Lower lobe of right lung (tissue), 2 donors: ENCODE results near the gene PALM. TPM values are rescaled to one million over a fixed set of nuclear protein-coding genes. Genes with fewer than 3 reads are reported as not detected.
A peak's percentile ranks its signal among the peaks of the same experiment; 100 is the strongest.
"Not testable (repeated sequence)": the region's sequence is repeated elsewhere in the genome, so short reads cannot be mapped to it uniquely, and the experiment has no call there.

ENCODE experiments used
- ATAC-seq, 2 donors: fragments of 200-7000 bp; cut with Tn5 transposase; one replicate each; pipeline ENCODE4 v1.9.1; 2020 to 2022; ENCODE audit warnings: mild to moderate bottlenecking in 2 of 2, moderate library complexity in 2 of 2
- DNase-seq: peaks from one replicate; pipeline ENCODE4 v3.0.0-alpha.2; 2020
- H3K27ac ChIP-seq: fragments of 200-600 bp; one replicate; pipeline ENCODE4 v1.8.0; 2022
- H3K27me3 ChIP-seq: fragments of 200-600 bp; one replicate; pipeline ENCODE4 v1.8.0; 2022; ENCODE audit warnings: low read depth
- H3K36me3 ChIP-seq: fragments of 200-600 bp; one replicate; pipeline ENCODE4 v1.8.0; 2022; ENCODE audit warnings: mild to moderate bottlenecking
- H3K4me1 ChIP-seq: fragments of 200-600 bp; one replicate; pipeline ENCODE4 v1.8.0; 2022
- H3K4me3 ChIP-seq: fragments of 200-600 bp; one replicate; pipeline ENCODE4 v1.8.0; 2022; ENCODE audit warnings: mild to moderate bottlenecking
- H3K9me3 ChIP-seq: fragments of 200-600 bp; one replicate; pipeline ENCODE4 v1.8.0; 2022
- intact Hi-C: fragments of 100-400 bp; cut with DNase I; formaldehyde crosslinking; loops from one replicate; pipeline ENCODE4 v1.11.0; 2022
- total RNA-seq: library from RNA; stranded (reverse); fragmentation: NEBNext Ultra II Directional; extraction: Animal tissue kit (Norgen Biotek cat#: 25700); gene quantifications from one replicate; pipeline ENCODE4 v1.2.1, GENCODE V29; 2021
- TF ChIP-seq, protein P1 (sequence below): fragments of 200-600 bp; IDR thresholded peaks from one replicate; pipeline ENCODE4 v1.8.0; 2022; ENCODE audit warnings: antibody characterized with exemption, mild to moderate bottlenecking
- donor health status: DM: no; HTN: yes; CAD: no; lungs with severe emphysema.

PALM gene
- total RNA-seq, 1 donor from 2014 or later = 37.0 TPM

DNA sequence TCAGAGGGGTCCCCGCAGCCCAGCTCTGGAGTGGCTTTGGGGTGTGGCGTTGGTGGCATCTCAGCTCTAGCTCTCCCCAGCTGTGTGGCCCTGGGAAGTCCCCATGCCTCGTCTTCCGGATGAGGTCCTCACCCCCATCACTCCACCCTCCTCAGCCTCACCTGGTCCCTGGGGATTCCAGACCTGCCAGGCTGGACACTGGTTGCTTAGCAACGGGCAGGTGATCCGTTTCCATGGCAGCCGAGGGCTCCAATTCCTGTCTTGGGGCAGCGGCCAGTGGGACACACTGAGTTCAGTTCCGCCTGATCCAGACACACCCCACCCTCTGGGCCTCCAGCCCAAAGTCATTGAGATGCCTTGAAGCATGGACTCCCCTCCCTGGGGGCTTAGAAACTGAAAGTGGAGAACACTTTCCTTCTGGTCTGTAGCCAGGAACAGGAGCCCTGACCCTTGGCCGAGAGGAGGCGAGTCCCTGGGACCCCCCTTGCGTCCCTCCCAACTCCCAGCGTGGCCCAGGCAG is 34.5 kb downstream of the PALM start:
- peak; percentile 20 to 47 for ATAC-seq
- DNase-seq = peak; percentile 72
- Histone ChIP-seq H3K36me3 (peaks cover 7% of the 10 kb centered on the region), H3K27ac (no peak overlapping the region), H3K4me1 (no peaks in the 10 kb centered on the region), H3K9me3 (peaks cover 7% of the 10 kb centered on the region), H3K4me3 (no peak overlapping the region), H3K27me3 (no peaks in the 10 kb centered on the region)
- intact Hi-C loops = no loop called here
- TF ChIP-seq, protein P1, sequence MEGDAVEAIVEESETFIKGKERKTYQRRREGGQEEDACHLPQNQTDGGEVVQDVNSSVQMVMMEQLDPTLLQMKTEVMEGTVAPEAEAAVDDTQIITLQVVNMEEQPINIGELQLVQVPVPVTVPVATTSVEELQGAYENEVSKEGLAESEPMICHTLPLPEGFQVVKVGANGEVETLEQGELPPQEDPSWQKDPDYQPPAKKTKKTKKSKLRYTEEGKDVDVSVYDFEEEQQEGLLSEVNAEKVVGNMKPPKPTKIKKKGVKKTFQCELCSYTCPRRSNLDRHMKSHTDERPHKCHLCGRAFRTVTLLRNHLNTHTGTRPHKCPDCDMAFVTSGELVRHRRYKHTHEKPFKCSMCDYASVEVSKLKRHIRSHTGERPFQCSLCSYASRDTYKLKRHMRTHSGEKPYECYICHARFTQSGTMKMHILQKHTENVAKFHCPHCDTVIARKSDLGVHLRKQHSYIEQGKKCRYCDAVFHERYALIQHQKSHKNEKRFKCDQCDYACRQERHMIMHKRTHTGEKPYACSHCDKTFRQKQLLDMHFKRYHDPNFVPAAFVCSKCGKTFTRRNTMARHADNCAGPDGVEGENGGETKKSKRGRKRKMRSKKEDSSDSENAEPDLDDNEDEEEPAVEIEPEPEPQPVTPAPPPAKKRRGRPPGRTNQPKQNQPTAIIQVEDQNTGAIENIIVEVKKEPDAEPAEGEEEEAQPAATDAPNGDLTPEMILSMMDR = no peak

DNA sequence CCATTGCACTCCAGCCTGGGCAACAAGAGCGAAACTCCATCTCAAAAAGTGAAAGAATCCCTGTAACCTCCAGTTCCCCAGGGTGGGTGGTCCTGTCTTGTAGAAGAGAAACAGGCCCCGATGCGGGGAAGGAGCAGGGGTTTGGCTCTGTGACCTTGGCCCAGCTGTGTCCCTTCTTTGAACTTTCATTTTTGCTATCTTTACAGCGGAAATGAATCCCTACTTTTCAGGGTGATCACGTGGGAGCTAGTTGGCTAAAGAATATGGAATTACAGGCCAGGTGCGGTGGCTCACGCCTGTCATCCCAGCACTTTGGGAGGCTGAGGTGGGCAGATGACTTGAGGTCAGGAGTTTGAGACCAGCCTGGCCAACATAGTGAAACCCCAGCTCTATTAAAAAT is 36.4 kb downstream of the PALM start:
- DNase-seq = not testable (repeated sequence)

DNA sequence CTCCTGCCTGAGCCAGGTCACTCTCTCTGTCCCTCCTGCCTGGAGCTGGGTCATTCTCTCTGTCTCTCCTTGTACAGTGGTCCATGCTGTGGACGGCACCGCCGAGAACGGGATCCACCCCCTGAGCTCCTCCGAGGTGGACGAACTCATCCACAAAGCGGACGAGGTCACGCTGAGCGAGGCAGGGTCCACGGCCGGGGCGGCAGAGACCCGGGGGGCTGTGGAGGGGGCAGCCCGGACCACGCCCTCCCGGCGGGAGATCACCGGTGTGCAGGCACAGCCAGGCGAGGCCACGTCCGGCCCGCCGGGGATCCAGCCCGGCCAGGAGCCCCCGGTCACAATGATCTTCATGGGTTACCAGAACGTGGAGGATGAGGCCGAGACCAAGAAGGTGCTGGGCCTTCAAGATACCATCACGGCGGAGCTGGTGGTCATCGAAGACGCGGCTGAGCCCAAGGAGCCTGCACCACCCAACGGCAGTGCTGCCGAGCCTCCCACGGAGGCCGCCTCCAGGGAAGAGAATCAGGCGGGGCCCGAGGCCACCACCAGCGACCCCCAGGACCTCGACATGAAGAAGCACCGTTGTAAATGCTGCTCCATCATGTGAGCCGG is 37.6 kb downstream of the PALM start:
- ATAC-seq (no peak), DNase-seq (no peak)
- H3K27ac ChIP-seq = no peak overlapping the region
- intact Hi-C loops = no loop called here
- H3K4me3 ChIP-seq = no peak overlapping the region
- peaks cover 7% of the 10 kb centered on the region for H3K9me3 ChIP-seq
- H3K27me3 ChIP-seq = no peaks in the 10 kb centered on the region
- H3K36me3 ChIP-seq = no peaks in the 10 kb centered on the region
- TF ChIP-seq, protein P1 = no peak
- H3K4me1 ChIP-seq = no peaks in the 10 kb centered on the region

More for the DNA sequence above, 36.4 kb downstream of the PALM start:
- H3K27ac ChIP-seq, H3K4me1 ChIP-seq, ATAC-seq, H3K27me3 ChIP-seq, intact Hi-C loops, H3K36me3 ChIP-seq, H3K4me3 ChIP-seq, H3K9me3 ChIP-seq: not testable (repeated sequence)

DNA sequence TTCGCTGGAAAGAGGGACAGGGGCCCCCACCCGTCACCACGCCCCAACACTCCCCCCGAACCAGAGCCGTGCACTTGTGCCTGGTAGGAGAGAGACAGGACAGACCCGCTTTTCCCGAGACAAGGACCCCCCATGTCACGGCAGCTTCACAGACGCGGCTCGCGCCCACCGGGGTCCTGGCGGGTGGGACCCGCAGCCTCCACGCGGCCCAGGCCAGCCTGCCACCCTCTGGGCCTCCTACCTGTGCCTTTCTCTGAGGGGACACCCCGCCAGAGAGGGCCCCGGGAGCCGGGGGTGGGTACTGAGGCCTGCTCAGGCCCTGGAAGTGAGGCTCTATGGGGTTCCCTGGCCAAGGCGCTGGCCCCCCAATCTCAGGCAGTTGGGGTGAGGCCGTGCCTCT is 38.2 kb downstream of the PALM start:
- H3K4me3 ChIP-seq = no peak overlapping the region
- peaks cover 7% of the 10 kb centered on the region for H3K9me3 ChIP-seq
- H3K27me3 ChIP-seq = no peaks in the 10 kb centered on the region
- no peak overlapping the region for H3K27ac ChIP-seq
- TF ChIP-seq, protein P1 = no peak
- no peaks in the 10 kb centered on the region for H3K36me3 ChIP-seq
- ATAC-seq (no peak), DNase-seq (no peak)
- intact Hi-C loops = no loop called here
- no peaks in the 10 kb centered on the region for H3K4me1 ChIP-seq

DNA sequence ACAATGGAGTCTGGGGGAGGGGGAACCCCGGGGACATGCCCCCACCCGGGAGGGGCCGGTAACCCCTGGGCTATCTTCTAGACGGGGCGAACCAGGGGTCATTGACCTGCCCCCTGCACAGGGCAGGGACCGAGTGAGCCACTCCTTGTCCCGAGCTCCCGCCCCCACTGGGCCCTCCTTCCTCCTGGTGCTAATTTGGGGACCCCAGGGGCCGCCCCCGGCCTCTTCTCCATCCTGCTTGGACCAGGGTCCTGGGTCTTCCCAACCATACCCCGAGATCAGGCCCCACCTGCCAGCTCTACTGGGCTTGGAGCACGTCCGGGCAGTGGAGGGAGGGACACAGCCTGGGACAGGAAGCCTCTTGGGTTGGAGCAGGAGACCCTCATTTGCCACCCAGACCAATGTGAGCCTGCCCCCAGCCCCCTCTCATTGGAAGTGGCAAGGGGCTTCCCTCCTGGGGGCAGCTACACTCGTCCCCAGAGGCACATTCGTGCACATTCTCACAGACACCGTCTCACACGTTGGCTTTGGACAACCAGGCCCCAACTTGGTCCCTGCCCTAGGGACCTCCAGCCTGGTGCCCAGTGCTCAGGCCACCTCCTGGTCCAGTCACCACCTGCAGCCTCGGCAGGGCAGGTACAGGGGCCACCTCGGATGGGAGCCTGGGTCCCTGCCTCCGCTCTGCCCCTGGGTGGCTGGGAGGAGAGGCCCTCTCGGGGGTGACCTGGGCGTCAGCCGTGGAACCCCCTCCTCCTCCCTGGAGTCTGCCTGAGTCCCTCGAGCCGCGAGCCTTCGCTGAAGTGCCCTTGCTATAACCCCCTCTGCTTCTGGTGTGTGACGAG is 38.9 kb downstream of the PALM start:
- peaks cover 2% of the 10 kb centered on the region for H3K4me1 ChIP-seq
- H3K9me3 ChIP-seq = peaks cover 7% of the 10 kb centered on the region
- no peak overlapping the region for H3K4me3 ChIP-seq
- DNase-seq (no peak), ATAC-seq (no peak)
- H3K36me3 ChIP-seq = no peaks in the 10 kb centered on the region
- TF ChIP-seq, protein P1 = no peak
- H3K27me3 ChIP-seq = no peaks in the 10 kb centered on the region
- no peak overlapping the region for H3K27ac ChIP-seq
- intact Hi-C loops = no loop called here

DNA sequence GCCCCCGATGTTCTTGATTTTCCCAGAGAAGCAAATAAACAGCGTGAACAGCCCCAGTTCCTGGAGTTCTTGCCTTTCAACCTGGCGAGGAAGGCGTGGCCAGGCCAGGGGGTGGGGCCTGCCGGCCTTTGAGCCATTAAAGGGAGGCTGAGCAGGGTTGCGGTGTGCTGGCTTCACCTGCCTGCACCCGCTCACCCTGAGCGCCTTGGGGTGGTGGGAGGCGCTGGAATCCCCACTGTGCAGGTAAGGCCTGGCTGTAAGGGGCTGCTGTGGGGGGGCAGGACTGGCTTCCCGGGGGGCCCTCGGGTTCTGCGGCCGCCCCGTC is 39.5 kb downstream of the PALM start:
- Histone ChIP-seq H3K27ac (no peak overlapping the region), H3K4me1 (peaks cover 8% of the 10 kb centered on the region), H3K4me3 (no peak overlapping the region), H3K27me3 (no peaks in the 10 kb centered on the region), H3K36me3 (no peaks in the 10 kb centered on the region), H3K9me3 (peaks cover 7% of the 10 kb centered on the region)
- ATAC-seq (no peak), DNase-seq (no peak)
- TF ChIP-seq, protein P1 = no peak
- intact Hi-C loops = no loop called here
